ENCODE data around the gene RFK. TPM values are rescaled to one million over a fixed set of nuclear protein-coding genes. Genes with fewer than 3 reads are reported as not detected.

The RFK gene
- total RNA-seq, 1 donor = 18.4 TPM

GRCh38 chr9:76396144-76396543 lies 1.9 kb upstream of the RFK start:
- H3K4me1 ChIP-seq (ENCODE audit: insufficient read depth, low read length) = peaks cover 28% of the 10 kb centered on the region
- H3K9me3 ChIP-seq (ENCODE audit: low read depth, low read length) = no peaks in the 10 kb centered on the region
- H3K4me3 ChIP-seq (ENCODE audit: low read length) = no peak overlapping the region

GRCh38 chr9:76395381-76395780 lies 1.2 kb upstream of the RFK start:
- peaks cover 28% of the 10 kb centered on the region for H3K4me1 ChIP-seq (ENCODE audit: insufficient read depth, low read length)
- no peaks in the 10 kb centered on the region for H3K27me3 ChIP-seq (ENCODE audit: insufficient read depth, low read length)
- peak overlapping the region; percentile 99 for H3K4me3 ChIP-seq (ENCODE audit: low read length)
- H3K9me3 ChIP-seq (ENCODE audit: low read depth, low read length) = no peaks in the 10 kb centered on the region

More at GRCh38 chr9:76396144-76396543, 1.9 kb upstream of the RFK start:
- H3K27me3 ChIP-seq (ENCODE audit: insufficient read depth, low read length) = no peaks in the 10 kb centered on the region

GRCh38 chr9:76394960-76395252 lies 680 bp upstream of the RFK start:
- H3K27me3 ChIP-seq (ENCODE audit: insufficient read depth, low read length) = no peaks in the 10 kb centered on the region
- peaks cover 28% of the 10 kb centered on the region for H3K4me1 ChIP-seq (ENCODE audit: insufficient read depth, low read length)
- no peaks in the 10 kb centered on the region for H3K9me3 ChIP-seq (ENCODE audit: low read depth, low read length)
- peak overlapping the region; percentile 99 for H3K4me3 ChIP-seq (ENCODE audit: low read length)

- H3K4me1 ChIP-seq (ENCODE audit: insufficient read depth, low read length) = peaks cover 23% of the 10 kb centered on the region
- H3K4me3 ChIP-seq (ENCODE audit: low read length) = no peak overlapping the region
- no peaks in the 10 kb centered on the region for H3K9me3 ChIP-seq (ENCODE audit: low read depth, low read length)
- H3K27me3 ChIP-seq (ENCODE audit: insufficient read depth, low read length) = no peaks in the 10 kb centered on the region
Measured at GRCh38 chr9:76390656-76391055, 3.6 kb downstream of the RFK start.

GRCh38 chr9:76379494-76379893 lies 14.7 kb downstream of the RFK start:
- H3K4me1 ChIP-seq (ENCODE audit: insufficient read depth, low read length) = peaks cover 12% of the 10 kb centered on the region
- H3K27me3 ChIP-seq (ENCODE audit: insufficient read depth, low read length) = no peaks in the 10 kb centered on the region
- H3K9me3 ChIP-seq (ENCODE audit: low read depth, low read length) = no peaks in the 10 kb centered on the region
- H3K4me3 ChIP-seq (ENCODE audit: low read length) = no peak overlapping the region

GRCh38 chr9:76378367-76379073 lies 15.7 kb downstream of the RFK start:
- Histone ChIP-seq H3K9me3 (ENCODE audit: low read depth, low read length) (no peaks in the 10 kb centered on the region), H3K4me1 (ENCODE audit: insufficient read depth, low read length) (peaks cover 12% of the 10 kb centered on the region), H3K4me3 (ENCODE audit: low read length) (no peak overlapping the region), H3K27me3 (ENCODE audit: insufficient read depth, low read length) (no peaks in the 10 kb centered on the region)

GRCh38 chr9:76377791-76378190 lies 16.4 kb downstream of the RFK start:
- Histone ChIP-seq H3K9me3 (ENCODE audit: low read depth, low read length) (no peaks in the 10 kb centered on the region), H3K27me3 (ENCODE audit: insufficient read depth, low read length) (no peaks in the 10 kb centered on the region), H3K4me3 (ENCODE audit: low read length) (no peak overlapping the region), H3K4me1 (ENCODE audit: insufficient read depth, low read length) (peaks cover 17% of the 10 kb centered on the region)

- Histone ChIP-seq H3K4me3 (ENCODE audit: low read length) (no peak overlapping the region), H3K9me3 (ENCODE audit: low read depth, low read length) (no peaks in the 10 kb centered on the region), H3K4me1 (ENCODE audit: insufficient read depth, low read length) (peaks cover 26% of the 10 kb centered on the region)
Measured at GRCh38 chr9:76374783-76375559, 19.3 kb downstream of the RFK start.

GRCh38 chr9:76373784-76374474 lies 20.3 kb downstream of the RFK start:
- no peak overlapping the region for H3K4me3 ChIP-seq (ENCODE audit: low read length)
- H3K9me3 ChIP-seq (ENCODE audit: low read depth, low read length) = no peaks in the 10 kb centered on the region
- no peaks in the 10 kb centered on the region for H3K27me3 ChIP-seq (ENCODE audit: insufficient read depth, low read length)
- H3K4me1 ChIP-seq (ENCODE audit: insufficient read depth, low read length) = peaks cover 19% of the 10 kb centered on the region

More at GRCh38 chr9:76374783-76375559, 19.3 kb downstream of the RFK start:
- no peaks in the 10 kb centered on the region for H3K27me3 ChIP-seq (ENCODE audit: insufficient read depth, low read length)

GRCh38 chr9:76373173-76373783 lies 20.9 kb downstream of the RFK start:
- Histone ChIP-seq H3K9me3 (ENCODE audit: low read depth, low read length) (no peaks in the 10 kb centered on the region), H3K27me3 (ENCODE audit: insufficient read depth, low read length) (no peaks in the 10 kb centered on the region), H3K4me1 (ENCODE audit: insufficient read depth, low read length) (peaks cover 19% of the 10 kb centered on the region), H3K4me3 (ENCODE audit: low read length) (no peak overlapping the region)

- Histone ChIP-seq H3K27me3 (ENCODE audit: insufficient read depth, low read length) (no peaks in the 10 kb centered on the region), H3K9me3 (ENCODE audit: low read depth, low read length) (no peaks in the 10 kb centered on the region), H3K4me3 (ENCODE audit: low read length) (no peak overlapping the region), H3K4me1 (ENCODE audit: insufficient read depth, low read length) (peaks cover 19% of the 10 kb centered on the region)
Measured at GRCh38 chr9:76372336-76372735, 21.9 kb downstream of the RFK start.

- Histone ChIP-seq H3K9me3 (ENCODE audit: low read depth, low read length) (no peaks in the 10 kb centered on the region), H3K27me3 (ENCODE audit: insufficient read depth, low read length) (no peaks in the 10 kb centered on the region), H3K4me1 (ENCODE audit: insufficient read depth, low read length) (peaks cover 19% of the 10 kb centered on the region), H3K4me3 (ENCODE audit: low read length) (no peak overlapping the region)
Measured at GRCh38 chr9:76371901-76372300, 22.3 kb downstream of the RFK start.

- H3K4me1 ChIP-seq (ENCODE audit: insufficient read depth, low read length) = peaks cover 19% of the 10 kb centered on the region
- H3K4me3 ChIP-seq (ENCODE audit: low read length) = no peak overlapping the region
- no peaks in the 10 kb centered on the region for H3K9me3 ChIP-seq (ENCODE audit: low read depth, low read length)
- H3K27me3 ChIP-seq (ENCODE audit: insufficient read depth, low read length) = no peaks in the 10 kb centered on the region
Measured at GRCh38 chr9:76370396-76371023, 23.7 kb downstream of the RFK start.

GRCh38 chr9:76369583-76369982 lies 24.6 kb downstream of the RFK start:
- Histone ChIP-seq H3K4me1 (ENCODE audit: insufficient read depth, low read length) (peaks cover 15% of the 10 kb centered on the region), H3K27me3 (ENCODE audit: insufficient read depth, low read length) (no peaks in the 10 kb centered on the region), H3K4me3 (ENCODE audit: low read length) (no peak overlapping the region), H3K9me3 (ENCODE audit: low read depth, low read length) (no peaks in the 10 kb centered on the region)

- no peak overlapping the region for H3K4me3 ChIP-seq (ENCODE audit: low read length)
Measured at GRCh38 chr9:76366275-76366674, 28.0 kb downstream of the RFK start.

More at GRCh38 chr9:76366275-76366674, 28.0 kb downstream of the RFK start:
- no peaks in the 10 kb centered on the region for H3K4me1 ChIP-seq (ENCODE audit: insufficient read depth, low read length)
- H3K9me3 ChIP-seq (ENCODE audit: low read depth, low read length) = no peaks in the 10 kb centered on the region
- H3K27me3 ChIP-seq (ENCODE audit: insufficient read depth, low read length) = no peaks in the 10 kb centered on the region

Measured in mononuclear cell (primary cell).